GM20000 (cell line): Measurements from ENCODE around the gene C3orf38.
"Not testable (repeated sequence)": the region's sequence is repeated elsewhere in the genome, so short reads cannot be mapped to it uniquely, and the experiment has no call there.

Source experiments
- DNase-seq: peaks from one replicate; pipeline ENCODE4 v3.0.0; 2012; ENCODE audit warnings: low spot score
- CTCF ChIP-seq: IDR thresholded peaks from 2 replicates; pipeline ENCODE4 v1.5.1; 2012; ENCODE audit warnings: mild to moderate bottlenecking, control low read depth; ENCODE audit errors: extremely low read depth, missing control alignments

Gene C3orf38

GRCh38 chr3:88152841-88153240, 3.1 kb downstream of the C3orf38 start:
- no peak for TF ChIP-seq CTCF
- no peak for DNase-seq

GRCh38 chr3:88166419-88166971, 16.7 kb downstream of the C3orf38 start:
- no peak for DNase-seq
- no peak for TF ChIP-seq CTCF

- DNase-seq, result no peak
- no peak for TF ChIP-seq CTCF
Observed at GRCh38 chr3:88167173-88167572, 17.4 kb downstream of the C3orf38 start.

- DNase-seq, result no peak
- TF ChIP-seq CTCF, result no peak
Observed at GRCh38 chr3:88167704-88168103, 17.9 kb downstream of the C3orf38 start.

GRCh38 chr3:88168171-88168570, 18.4 kb downstream of the C3orf38 start:
- no peak for DNase-seq
- no peak for TF ChIP-seq CTCF

- peak; percentile 40 for DNase-seq
- TF ChIP-seq CTCF, result peak; percentile 23
Observed at GRCh38 chr3:88180398-88180999, 30.7 kb downstream of the C3orf38 start.

GRCh38 chr3:88182165-88182918, 32.6 kb downstream of the C3orf38 start:
- not testable (repeated sequence) for DNase-seq

GRCh38 chr3:88188436-88188835, 38.7 kb downstream of the C3orf38 start:
- no peak for DNase-seq
- no peak for TF ChIP-seq CTCF
